Immature natural killer cell (primary cell): ENCODE data around the gene RFNG. TPM values are rescaled to one million over a fixed set of nuclear protein-coding genes. Genes with fewer than 3 reads are reported as not detected.

ENCODE experiments used
- DNase-seq, 3 donors: peaks; one replicate each; pipeline ENCODE4 v3.0.0; 2022; ENCODE audit warnings: mixed read lengths in 1 of 3
- H3K27ac Mint-ChIP-seq, 6 donors: one replicate each; pipeline ENCODE4 v1.8.0; 2020; ENCODE audit warnings: mixed read lengths in 6 of 6, mild to moderate bottlenecking in 5 of 6, inconsistent platforms in 4 of 6, moderate library complexity in 3 of 6
- H3K27me3 Mint-ChIP-seq, 3 donors: one replicate each; pipeline ENCODE4 v1.8.0; 2020 to 2021; ENCODE audit warnings: low read depth in 3 of 3, mild to moderate bottlenecking in 3 of 3, mixed read lengths in 3 of 3, moderate library complexity in 3 of 3, inconsistent platforms in 1 of 3
- H3K36me3 Mint-ChIP-seq, 3 donors: one replicate each; pipeline ENCODE4 v1.8.0; 2020; ENCODE audit warnings: mixed read lengths in 3 of 3, inconsistent platforms in 2 of 3, mild to moderate bottlenecking in 2 of 3
- H3K4me1 Mint-ChIP-seq, 2 donors: one replicate each; pipeline ENCODE4 v1.8.0; 2020; ENCODE audit warnings: inconsistent platforms in 2 of 2, mild to moderate bottlenecking in 2 of 2, mixed read lengths in 2 of 2, moderate library complexity in 1 of 2
- H3K4me3 Mint-ChIP-seq, 5 donors: one replicate each; pipeline ENCODE4 v1.8.0; 2020; ENCODE audit warnings: mild to moderate bottlenecking in 5 of 5, mixed read lengths in 5 of 5, inconsistent platforms in 3 of 5, moderate library complexity in 3 of 5
- H3K9me3 Mint-ChIP-seq, 6 donors: one replicate each; pipeline ENCODE4 v1.8.0; 2020; ENCODE audit warnings: mild to moderate bottlenecking in 6 of 6, mixed read lengths in 6 of 6, inconsistent platforms in 4 of 6, moderate library complexity in 3 of 6
- polyA plus RNA-seq, 3 donors: library from polyadenylated mRNA; unstranded; fragments of 300-500 nt; fragmentation: Illumina TruSeq; gene quantifications; one replicate each; pipeline ENCODE4 v1.2.3, GENCODE V29; 2021

RFNG gene
- polyA plus RNA-seq, 3 donors from 2014 or later = 2.2 to 3.7 (median 3.2) TPM

- no peaks in the 10 kb centered on the region for H3K36me3 Mint-ChIP-seq
- no peaks in the 10 kb centered on the region for H3K9me3 Mint-ChIP-seq
- peak overlapping the region in 3 of 6 donors; percentile 23 to 62 (median 40) for H3K27ac Mint-ChIP-seq
- peak overlapping the region; percentile 64 to 81 (median 74) for H3K4me3 Mint-ChIP-seq
- peaks cover 0 to 2% (median 0%) of the 10 kb centered on the region in 3 donors for H3K27me3 Mint-ChIP-seq
- peaks cover 7 to 18% of the 10 kb centered on the region in 2 donors for H3K4me1 Mint-ChIP-seq
- DNase-seq = no peak
Measured at GRCh38 chr17:82053130-82053529, 1.5 kb upstream of the RFNG start.

- DNase-seq = no peak
- Mint-ChIP-seq H3K9me3 (no peaks in the 10 kb centered on the region), H3K27ac (peak overlapping the region in 2 of 6 donors; percentile 70 to 84)
Measured at GRCh38 chr17:82052638-82053059, 1.0 kb upstream of the RFNG start.

GRCh38 chr17:82050761-82051641, 610 bp downstream of the RFNG start:
- Mint-ChIP-seq H3K4me1 (peaks cover 7 to 25% of the 10 kb centered on the region in 2 donors), H3K9me3 (no peaks in the 10 kb centered on the region), H3K36me3 (peaks cover 0 to 5% (median 0%) of the 10 kb centered on the region in 3 donors), H3K27ac (peak overlapping the region in 1 of 6 donors; percentile 78), H3K27me3 (peaks cover 0 to 2% (median 0%) of the 10 kb centered on the region in 3 donors), H3K4me3 (peak overlapping the region; percentile 75 to 87 (median 80))
- no peak for DNase-seq

More at GRCh38 chr17:82052638-82053059, 1.0 kb upstream of the RFNG start:
- H3K4me3 Mint-ChIP-seq = peak overlapping the region; percentile 68 to 81 (median 76)
- peaks cover 7 to 20% of the 10 kb centered on the region in 2 donors for H3K4me1 Mint-ChIP-seq
- peaks cover 0 to 2% (median 0%) of the 10 kb centered on the region in 3 donors for H3K27me3 Mint-ChIP-seq
- no peaks in the 10 kb centered on the region for H3K36me3 Mint-ChIP-seq

- H3K4me1 Mint-ChIP-seq = peaks cover 7 to 25% of the 10 kb centered on the region in 2 donors
- no peak for DNase-seq
- H3K4me3 Mint-ChIP-seq = peak overlapping the region; percentile 75 to 87 (median 80)
- H3K27ac Mint-ChIP-seq = no peak overlapping the region
- peaks cover 0 to 2% (median 0%) of the 10 kb centered on the region in 3 donors for H3K27me3 Mint-ChIP-seq
- H3K9me3 Mint-ChIP-seq = no peaks in the 10 kb centered on the region
- H3K36me3 Mint-ChIP-seq = peaks cover 0 to 5% (median 0%) of the 10 kb centered on the region in 3 donors
Measured at GRCh38 chr17:82050152-82050760, 1.4 kb downstream of the RFNG start.

GRCh38 chr17:82049521-82049971, 2.1 kb downstream of the RFNG start:
- DNase-seq = no peak
- Mint-ChIP-seq H3K27me3 (peaks cover 0 to 2% (median 0%) of the 10 kb centered on the region in 3 donors), H3K4me3 (peak overlapping the region in 2 of 5 donors; percentile 79 to 86), H3K27ac (no peak overlapping the region), H3K36me3 (peaks cover 0 to 5% (median 0%) of the 10 kb centered on the region in 3 donors), H3K4me1 (peaks cover 7 to 25% of the 10 kb centered on the region in 2 donors), H3K9me3 (no peaks in the 10 kb centered on the region)

- H3K27me3 Mint-ChIP-seq = peaks cover 0 to 2% (median 0%) of the 10 kb centered on the region in 3 donors
Measured at GRCh38 chr17:82049106-82049505, 2.5 kb downstream of the RFNG start.

GRCh38 chr17:82048571-82048971, 3.0 kb downstream of the RFNG start:
- Mint-ChIP-seq H3K4me3 (no peak overlapping the region), H3K9me3 (no peaks in the 10 kb centered on the region), H3K36me3 (peaks cover 0 to 5% (median 0%) of the 10 kb centered on the region in 3 donors), H3K4me1 (peaks cover 7 to 25% of the 10 kb centered on the region in 2 donors), H3K27ac (no peak overlapping the region), H3K27me3 (peaks cover 0 to 2% (median 0%) of the 10 kb centered on the region in 3 donors)
- DNase-seq = no peak

More at GRCh38 chr17:82049106-82049505, 2.5 kb downstream of the RFNG start:
- no peak for DNase-seq
- Mint-ChIP-seq H3K27ac (no peak overlapping the region), H3K4me1 (peaks cover 7 to 25% of the 10 kb centered on the region in 2 donors), H3K36me3 (peaks cover 0 to 5% (median 0%) of the 10 kb centered on the region in 3 donors), H3K4me3 (peak overlapping the region in 3 of 5 donors; percentile 23 to 36 (median 35)), H3K9me3 (no peaks in the 10 kb centered on the region)

GRCh38 chr17:82047914-82048570, 3.6 kb downstream of the RFNG start:
- H3K4me3 Mint-ChIP-seq = peak overlapping the region in 1 of 5 donors; percentile 40

GRCh38 chr17:82047379-82047778, 4.2 kb downstream of the RFNG start:
- H3K4me1 Mint-ChIP-seq = peaks cover 7 to 14% of the 10 kb centered on the region in 2 donors
- no peaks in the 10 kb centered on the region for H3K27me3 Mint-ChIP-seq
- DNase-seq = no peak
- H3K27ac Mint-ChIP-seq = no peak overlapping the region
- no peaks in the 10 kb centered on the region for H3K9me3 Mint-ChIP-seq
- peak overlapping the region in 1 of 5 donors; percentile 40 for H3K4me3 Mint-ChIP-seq
- peaks cover 0 to 5% (median 0%) of the 10 kb centered on the region in 3 donors for H3K36me3 Mint-ChIP-seq

More at GRCh38 chr17:82047914-82048570, 3.6 kb downstream of the RFNG start:
- Mint-ChIP-seq H3K4me1 (peaks cover 7 to 19% of the 10 kb centered on the region in 2 donors), H3K36me3 (peaks cover 0 to 5% (median 0%) of the 10 kb centered on the region in 3 donors), H3K9me3 (no peaks in the 10 kb centered on the region), H3K27me3 (peaks cover 0 to 2% (median 0%) of the 10 kb centered on the region in 3 donors), H3K27ac (no peak overlapping the region)
- DNase-seq = no peak

GRCh38 chr17:82046903-82047302, 4.7 kb downstream of the RFNG start:
- Mint-ChIP-seq H3K27ac (no peak overlapping the region), H3K4me3 (peak overlapping the region in 1 of 5 donors; percentile 33)

GRCh38 chr17:82045936-82046484, 5.6 kb downstream of the RFNG start:
- Mint-ChIP-seq H3K9me3 (no peaks in the 10 kb centered on the region), H3K27me3 (no peaks in the 10 kb centered on the region), H3K4me3 (no peak overlapping the region), H3K36me3 (peaks cover 0 to 5% (median 0%) of the 10 kb centered on the region in 3 donors), H3K27ac (no peak overlapping the region), H3K4me1 (peaks cover 7 to 14% of the 10 kb centered on the region in 2 donors)
- DNase-seq = no peak

More at GRCh38 chr17:82046903-82047302, 4.7 kb downstream of the RFNG start:
- no peaks in the 10 kb centered on the region for H3K27me3 Mint-ChIP-seq
- no peak for DNase-seq
- H3K36me3 Mint-ChIP-seq = peaks cover 0 to 5% (median 0%) of the 10 kb centered on the region in 3 donors
- H3K4me1 Mint-ChIP-seq = peaks cover 7 to 14% of the 10 kb centered on the region in 2 donors
- H3K9me3 Mint-ChIP-seq = no peaks in the 10 kb centered on the region

- no peaks in the 10 kb centered on the region for H3K27me3 Mint-ChIP-seq
- no peak overlapping the region for H3K27ac Mint-ChIP-seq
- no peak overlapping the region for H3K4me3 Mint-ChIP-seq
- H3K9me3 Mint-ChIP-seq = no peaks in the 10 kb centered on the region
- no peak for DNase-seq
- peaks cover 0 to 5% (median 0%) of the 10 kb centered on the region in 3 donors for H3K36me3 Mint-ChIP-seq
- H3K4me1 Mint-ChIP-seq = peaks cover 0 to 7% of the 10 kb centered on the region in 2 donors
Measured at GRCh38 chr17:82043507-82043906, 8.1 kb downstream of the RFNG start.

GRCh38 chr17:82042649-82043048, 9.0 kb downstream of the RFNG start:
- no peak overlapping the region for H3K27ac Mint-ChIP-seq
- H3K36me3 Mint-ChIP-seq = peaks cover 0 to 5% (median 0%) of the 10 kb centered on the region in 3 donors
- H3K4me3 Mint-ChIP-seq = no peak overlapping the region
- peaks cover 6 to 10% of the 10 kb centered on the region in 2 donors for H3K4me1 Mint-ChIP-seq
- H3K9me3 Mint-ChIP-seq = no peaks in the 10 kb centered on the region
- DNase-seq = no peak
- peaks cover 0 to 7% (median 0%) of the 10 kb centered on the region in 3 donors for H3K27me3 Mint-ChIP-seq
